SU-DHL-6 (cell line): ENCODE measurements around the gene UBASH3A.

Experiments used
- H2AFZ ChIP-seq: fragments of 200-600 bp; sonication (generic); 2 replicates; pipeline ENCODE4 v1.6.1; 2014; ENCODE audit warnings: low read depth, mild to moderate bottlenecking, moderate library complexity, mixed read lengths, antibody characterized with exemption, low read length; ENCODE audit not compliant: severe bottlenecking
- H3F3A ChIP-seq: fragments of 200-600 bp; shearing (Covaris generic); 2 replicates; pipeline ENCODE4 v1.6.0; 2016; ENCODE audit warnings: antibody characterized with exemption, mild to moderate bottlenecking; ENCODE audit not compliant: insufficient read depth
- H3K27ac ChIP-seq: fragments of 200-600 bp; sonication (generic); 2 replicates; pipeline ENCODE4 v1.5.1; 2016; ENCODE audit warnings: low read depth, mild to moderate bottlenecking, low read length, moderate library complexity, mixed read lengths
- H3K27me3 ChIP-seq: fragments of 200-600 bp; sonication (generic), shearing (Covaris generic); 2 replicates; pipeline ENCODE4 v1.6.0; 2014; ENCODE audit warnings: mild to moderate bottlenecking, low read length
- H3K36me3 ChIP-seq: fragments of 200-600 bp; sonication (generic); 2 replicates; pipeline ENCODE4 v1.6.1; 2014; ENCODE audit warnings: mild to moderate bottlenecking, low read length, mixed read lengths
- H3K4me2 ChIP-seq: fragments of 300-600, 200-600 bp; shearing (Covaris generic), sonication (generic); 2 replicates; pipeline ENCODE4 v1.6.0; 2014; ENCODE audit warnings: low read length, low read depth, mild to moderate bottlenecking; ENCODE audit not compliant: poor library complexity, severe bottlenecking
- H3K4me3 ChIP-seq: fragments of 200-600 bp; sonication (generic); 2 replicates; pipeline ENCODE4 v1.5.1; 2014; ENCODE audit warnings: antibody characterized with exemption, low read length, mild to moderate bottlenecking, mixed read lengths; ENCODE audit not compliant: insufficient read depth, poor library complexity, severe bottlenecking
- H3K79me2 ChIP-seq: fragments of 200-600 bp; sonication (generic); 2 replicates; pipeline ENCODE4 v1.6.1; 2014; ENCODE audit warnings: mild to moderate bottlenecking, low read length, moderate library complexity; ENCODE audit not compliant: insufficient read depth
- H3K9ac ChIP-seq: fragments of 200-600 bp; sonication (generic); 2 replicates; pipeline ENCODE4 v1.7.0; 2014; ENCODE audit warnings: mild to moderate bottlenecking, low read length
- H3K9me2 ChIP-seq: fragments of 200-600 bp; sonication (generic); replicated peaks from 2 replicates; pipeline ENCODE4 v1.6.1; 2014; ENCODE audit warnings: low read length; ENCODE audit not compliant: insufficient read depth
- H3K9me3 ChIP-seq: fragments of 200-600 bp; sonication (generic); 2 replicates; pipeline ENCODE4 v1.6.1; 2014; ENCODE audit warnings: low read length, mixed read lengths; ENCODE audit not compliant: insufficient read depth
- H4K20me1 ChIP-seq: fragments of 200-600 bp; sonication (generic); 2 replicates; pipeline ENCODE4 v1.6.1; 2014; ENCODE audit warnings: low read depth, mild to moderate bottlenecking, antibody characterized with exemption, low read length, moderate library complexity, mixed read lengths
- CTCF ChIP-seq: fragments of 200-600 bp; sonication (generic); IDR thresholded peaks from one replicate; pipeline ENCODE4 v1.5.1; 2017; ENCODE audit warnings: antibody characterized with exemption, mild to moderate bottlenecking, low read length, moderate library complexity; ENCODE audit not compliant: insufficient read depth, poor library complexity, severe bottlenecking
- EZH2phosphoT487 ChIP-seq: fragments of 200-600 bp; sonication (generic), shearing (Covaris generic); conservative IDR thresholded peaks from 2 replicates; pipeline ENCODE4 v1.6.1; 2018; ENCODE audit warnings: mild to moderate bottlenecking, antibody characterized with exemption, low read length, moderate library complexity, mixed read lengths

The UBASH3A gene

GRCh38 chr21:42425591-42425990, 21.9 kb downstream of the UBASH3A start:
- no peak for TF ChIP-seq CTCF
- no peak for TF ChIP-seq EZH2phosphoT487
- no peaks in the 10 kb centered on the region for H3K9me2 ChIP-seq
- H3K4me2 ChIP-seq, result no peak overlapping the region
- no peak overlapping the region for H3K4me3 ChIP-seq
- no peaks in the 10 kb centered on the region for H3F3A ChIP-seq
- H3K79me2 ChIP-seq, result no peaks in the 10 kb centered on the region
- no peak overlapping the region for H2AFZ ChIP-seq
- H3K27ac ChIP-seq, result no peak overlapping the region
- H3K27me3 ChIP-seq, result no peaks in the 10 kb centered on the region
- H3K36me3 ChIP-seq, result no peaks in the 10 kb centered on the region
- no peaks in the 10 kb centered on the region for H4K20me1 ChIP-seq
- H3K9me3 ChIP-seq, result no peaks in the 10 kb centered on the region
- H3K9ac ChIP-seq, result no peak overlapping the region

DNA sequence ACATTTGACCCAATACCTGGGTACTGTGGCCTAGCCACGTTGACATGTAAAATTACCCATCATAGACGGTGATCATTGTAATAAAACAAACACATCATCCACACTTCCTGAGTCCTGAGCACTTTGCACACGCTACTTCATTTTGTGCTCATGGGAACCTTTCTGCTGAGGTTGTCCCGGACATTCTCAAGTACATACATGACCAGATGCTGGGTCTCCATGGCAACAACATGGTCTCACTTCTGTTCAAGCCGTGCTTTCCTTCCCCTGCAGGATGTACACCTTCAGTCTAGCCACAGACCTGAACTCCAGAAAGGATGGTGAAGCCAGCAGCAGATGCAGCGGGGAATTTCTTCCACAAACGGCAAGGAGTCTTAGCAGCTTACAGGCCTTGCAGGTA, 22.7 kb downstream of the UBASH3A start:
- Histone ChIP-seq H3K27me3 (no peaks in the 10 kb centered on the region), H3K4me3 (no peak overlapping the region), H3F3A (no peaks in the 10 kb centered on the region), H3K27ac (no peak overlapping the region), H3K36me3 (no peaks in the 10 kb centered on the region), H3K79me2 (no peaks in the 10 kb centered on the region), H2AFZ (no peak overlapping the region), H3K9me2 (no peaks in the 10 kb centered on the region), H3K9ac (no peak overlapping the region), H4K20me1 (no peaks in the 10 kb centered on the region), H3K4me2 (no peak overlapping the region), H3K9me3 (no peaks in the 10 kb centered on the region)
- no peak for TF ChIP-seq CTCF
- TF ChIP-seq EZH2phosphoT487, result no peak

- Histone ChIP-seq H3K9ac (no peak overlapping the region), H4K20me1 (no peaks in the 10 kb centered on the region), H3K27me3 (no peaks in the 10 kb centered on the region)
Observed at GRCh38 chr21:42426876-42427480, 23.3 kb downstream of the UBASH3A start.

More at GRCh38 chr21:42426876-42427480, 23.3 kb downstream of the UBASH3A start:
- no peak overlapping the region for H2AFZ ChIP-seq
- no peaks in the 10 kb centered on the region for H3F3A ChIP-seq
- H3K79me2 ChIP-seq, result no peaks in the 10 kb centered on the region
- no peaks in the 10 kb centered on the region for H3K9me3 ChIP-seq
- H3K4me3 ChIP-seq, result no peak overlapping the region
- H3K36me3 ChIP-seq, result no peaks in the 10 kb centered on the region
- no peak for TF ChIP-seq CTCF
- TF ChIP-seq EZH2phosphoT487, result no peak
- no peak overlapping the region for H3K4me2 ChIP-seq
- no peak overlapping the region for H3K27ac ChIP-seq
- H3K9me2 ChIP-seq, result no peaks in the 10 kb centered on the region
